Measurements from ENCODE around the gene MB21D2.

The MB21D2 gene

DNA sequence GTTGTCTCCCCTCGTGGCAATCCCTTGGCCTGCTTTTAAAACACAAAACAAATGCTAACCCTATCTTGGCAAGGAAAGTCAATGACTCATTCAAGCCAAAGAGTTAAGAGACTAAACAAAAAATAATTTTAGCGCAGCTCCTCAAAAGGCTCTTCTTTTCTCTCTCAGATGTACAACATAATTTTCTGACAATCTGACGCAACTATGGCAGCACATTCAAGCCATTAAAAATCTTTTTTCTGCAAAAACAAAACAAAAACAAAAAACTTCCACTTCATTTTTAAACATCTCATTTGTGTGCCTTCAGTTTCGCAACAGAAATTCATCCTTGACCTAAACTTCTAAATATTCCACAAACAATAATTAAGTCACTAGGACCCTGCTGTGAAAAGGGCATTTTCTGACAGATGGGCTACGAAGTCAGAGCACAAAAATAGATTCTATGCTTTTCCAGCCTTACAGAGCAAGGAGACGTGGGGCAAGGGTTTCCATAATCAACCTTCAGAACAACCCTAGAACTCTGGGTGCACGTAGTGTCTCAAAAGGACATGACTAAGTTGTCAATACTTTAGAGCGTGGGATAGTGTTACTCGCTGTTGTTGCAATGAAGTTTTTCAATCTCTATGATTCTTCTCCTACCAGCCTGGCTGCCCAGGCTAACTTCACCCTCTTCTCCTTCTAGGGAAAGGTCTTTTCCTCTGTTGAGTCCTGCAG, 84.3 kb downstream of the MB21D2 start:
- no peak for DNase-seq (ENCODE audit: low read depth)

- no peak for DNase-seq (ENCODE audit: low read depth)
These were observed 85.8 kb downstream of the MB21D2 start for GRCh38 chr3:192831801-192832347.

GRCh38 chr3:192831111-192831644, 86.5 kb downstream of the MB21D2 start:
- no peak for DNase-seq (ENCODE audit: low read depth)

- no peak for DNase-seq (ENCODE audit: low read depth)
These were observed 87.2 kb downstream of the MB21D2 start for GRCh38 chr3:192830291-192831110.

- DNase-seq (ENCODE audit: low read depth) = no peak
These were observed 89.6 kb downstream of the MB21D2 start for GRCh38 chr3:192827863-192828594.

DNA sequence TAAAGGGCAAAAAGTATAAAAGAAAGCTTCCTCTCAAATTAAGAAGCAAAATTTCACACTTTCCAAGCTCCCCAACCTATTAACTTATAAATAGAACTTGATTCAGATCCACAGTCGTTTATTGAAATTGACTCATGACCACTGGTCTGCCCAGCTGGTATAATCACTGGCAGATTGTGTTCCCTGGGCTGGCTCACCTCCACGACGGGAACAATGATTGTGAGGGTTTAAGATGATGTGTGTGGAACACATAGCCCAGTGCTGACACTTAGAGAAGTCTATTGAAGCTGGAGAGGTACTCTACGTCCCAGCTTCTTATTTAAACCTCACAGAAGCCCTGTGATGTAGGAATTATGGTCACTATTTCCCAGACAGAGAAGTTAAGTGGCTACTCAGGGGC, 90.4 kb downstream of the MB21D2 start:
- no peak for DNase-seq (ENCODE audit: low read depth)

- no peak for DNase-seq (ENCODE audit: low read depth)
These were observed 91.2 kb downstream of the MB21D2 start for GRCh38 chr3:192826214-192827006.

DNA sequence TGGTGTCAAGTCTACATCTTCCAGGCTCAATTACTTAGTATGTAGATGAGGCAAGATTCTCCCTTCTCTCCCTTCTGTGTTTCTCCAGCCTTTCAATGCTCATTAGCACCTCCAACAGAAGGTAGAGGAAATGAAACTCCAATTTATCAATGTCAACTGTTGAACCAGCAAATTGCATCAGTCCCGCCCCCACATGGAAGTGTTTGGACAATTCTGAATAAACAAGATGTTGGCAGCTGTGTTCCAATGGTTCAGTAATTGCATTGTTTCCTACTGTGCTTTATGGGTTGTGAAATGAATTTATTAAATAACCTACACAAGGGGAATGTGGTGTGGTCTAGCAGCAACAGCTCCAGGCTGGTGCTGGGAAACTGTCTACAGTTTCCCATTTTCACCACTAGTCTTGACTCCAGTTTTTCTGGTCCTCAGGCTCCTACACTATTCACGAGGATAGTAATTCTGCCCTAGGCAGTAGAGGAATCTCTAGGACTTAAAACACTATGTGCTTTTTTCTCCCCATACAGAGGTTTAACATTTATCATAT, 91.9 kb downstream of the MB21D2 start:
- no peak for DNase-seq (ENCODE audit: low read depth)

GRCh38 chr3:192825216-192825615, 92.4 kb downstream of the MB21D2 start:
- no peak for DNase-seq (ENCODE audit: low read depth)

DNA sequence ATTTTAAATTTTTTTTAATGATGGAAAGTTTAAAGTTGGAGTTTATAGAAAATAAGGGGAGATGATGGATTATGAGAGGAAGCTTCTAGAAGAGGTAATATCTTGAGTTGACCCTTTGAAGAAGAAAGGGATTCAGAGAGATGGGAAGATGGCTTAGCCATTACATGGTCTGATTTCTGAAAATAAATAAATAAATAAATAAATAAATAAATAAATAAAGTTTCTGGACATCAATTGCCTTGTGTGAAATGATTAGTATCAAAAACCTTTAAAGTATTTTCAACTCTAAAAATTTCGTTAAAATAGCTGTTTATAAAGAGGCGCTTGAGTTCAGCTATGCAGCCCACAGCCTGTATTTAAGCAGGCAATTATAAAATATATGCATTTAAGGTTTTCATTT, 93.3 kb downstream of the MB21D2 start:
- no peak for DNase-seq (ENCODE audit: low read depth)

GRCh38 chr3:192821161-192821560, 96.5 kb downstream of the MB21D2 start:
- no peak for DNase-seq (ENCODE audit: low read depth)

GRCh38 chr3:192820161-192820560, 97.5 kb downstream of the MB21D2 start:
- no peak for DNase-seq (ENCODE audit: low read depth)

DNA sequence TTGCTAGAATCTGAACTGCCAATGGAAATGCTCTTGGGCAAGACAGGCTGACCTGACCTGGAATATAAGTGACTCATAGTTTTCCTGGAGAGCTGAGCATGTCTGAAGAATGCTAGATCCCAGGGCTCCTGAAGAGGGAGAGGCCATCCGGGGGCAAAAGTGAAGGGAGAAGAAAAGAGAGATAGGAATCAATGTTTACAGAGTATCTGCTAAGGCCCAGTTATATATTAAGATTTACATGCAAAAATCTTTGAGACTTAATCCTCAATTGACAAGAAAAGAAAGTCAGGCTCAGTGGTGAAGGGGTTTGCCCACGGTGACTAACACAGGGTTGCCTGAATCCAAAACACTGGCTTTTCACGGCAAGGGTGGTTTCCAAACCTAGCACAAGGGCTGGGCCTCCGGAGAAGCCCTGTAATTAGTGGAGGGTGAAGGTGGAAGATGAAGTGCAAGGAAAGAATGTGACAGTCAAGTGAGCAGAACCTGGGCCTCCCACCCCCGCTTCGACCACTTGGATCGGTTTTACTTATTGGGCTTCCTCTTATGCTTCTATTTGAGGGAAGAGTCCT, 98.6 kb downstream of the MB21D2 start:
- no peak for DNase-seq (ENCODE audit: low read depth)

- no peak for DNase-seq (ENCODE audit: low read depth)
These were observed 99.5 kb downstream of the MB21D2 start for GRCh38 chr3:192818126-192818525.

GRCh38 chr3:192817506-192817905, 100.2 kb downstream of the MB21D2 start:
- DNase-seq (ENCODE audit: low read depth) = no peak

DNA sequence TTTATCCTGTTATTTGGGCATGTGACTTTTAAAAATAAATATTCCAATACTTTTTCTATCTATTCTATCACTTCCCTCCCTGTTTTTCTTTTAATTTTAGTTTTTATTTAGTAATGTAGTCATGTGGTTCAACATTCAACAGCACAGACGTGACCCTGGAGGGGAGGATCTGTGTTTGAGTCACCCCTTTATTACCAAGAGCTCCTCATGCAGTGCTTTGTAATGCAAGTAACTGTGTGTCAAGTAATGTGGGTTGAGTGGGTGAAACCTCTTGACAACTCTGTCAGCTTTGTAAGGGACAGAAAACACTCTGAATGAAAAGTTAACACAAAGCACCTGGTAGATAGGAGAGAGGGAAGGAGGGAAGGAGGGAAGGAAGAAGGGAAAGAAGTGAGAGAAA, 100.6 kb downstream of the MB21D2 start:
- no peak for DNase-seq (ENCODE audit: low read depth)

DNA sequence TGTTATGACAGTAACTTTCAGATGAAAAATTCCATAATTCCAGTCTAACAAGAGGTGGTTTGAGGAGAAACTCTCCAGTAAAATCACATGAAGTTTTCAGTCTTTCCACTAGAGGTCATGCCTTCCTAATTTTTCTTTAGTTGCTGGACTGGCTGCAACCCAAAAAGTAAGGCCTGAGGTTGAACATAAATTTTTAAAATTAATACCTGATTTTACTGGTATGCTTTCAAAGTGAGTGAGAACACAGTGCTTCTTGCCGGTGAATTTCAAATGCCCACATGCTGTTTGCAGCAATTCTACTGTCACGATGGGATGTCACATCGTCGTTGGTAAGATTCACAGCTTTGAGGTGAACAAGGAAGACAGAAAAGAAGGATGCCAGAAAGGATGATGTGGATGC, 101.3 kb downstream of the MB21D2 start:
- DNase-seq (ENCODE audit: low read depth) = no peak

GRCh38 chr3:192812743-192813383, 104.8 kb downstream of the MB21D2 start:
- no peak for DNase-seq (ENCODE audit: low read depth)

DNA sequence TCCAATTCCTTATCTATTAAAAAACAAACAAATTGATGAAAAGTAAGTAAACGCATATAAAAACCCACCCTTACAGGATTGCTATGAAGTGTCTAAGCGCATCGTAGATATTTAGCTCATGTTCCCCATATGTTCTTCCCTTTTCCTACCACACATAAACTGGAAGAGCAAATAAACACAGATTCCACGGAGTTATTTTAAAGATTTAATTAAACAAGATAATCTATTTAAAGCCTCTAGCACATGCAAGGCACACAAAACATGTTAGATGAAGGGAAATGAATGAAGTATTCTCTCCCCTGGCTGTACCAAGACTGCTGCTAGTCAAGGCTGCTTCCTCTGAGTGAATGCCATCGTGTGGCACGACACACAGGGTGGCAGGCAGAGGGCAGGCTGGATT, 111.9 kb downstream of the MB21D2 start:
- DNase-seq (ENCODE audit: low read depth) = no peak

GRCh38 chr3:192804502-192804901, 113.2 kb downstream of the MB21D2 start:
- no peak for DNase-seq (ENCODE audit: low read depth)

Measured in HS-5 (cell line).